ENCODE measurements around the gene PUSL1.

The PUSL1 gene

GRCh38 chr1:1340791-1341548 is 32.6 kb downstream of the PUSL1 start:
- TF ChIP-seq CTCF (IDR thresholded peaks at IDR 0.05; ENCODE audit: low read depth, low read length, missing control alignments): no peak
- DNase-seq (ENCODE audit: extremely low read depth, low read depth): no peak

GRCh38 chr1:1341549-1342021 is 33.2 kb downstream of the PUSL1 start:
- no peak overlapping the region for H3K4me3 ChIP-seq (replicated peaks; ENCODE audit: low read depth, low read length)
- TF ChIP-seq CTCF (IDR thresholded peaks at IDR 0.05; ENCODE audit: low read depth, low read length, missing control alignments): no peak
- DNase-seq (ENCODE audit: extremely low read depth, low read depth): no peak

More at GRCh38 chr1:1340791-1341548, 32.6 kb downstream of the PUSL1 start:
- H3K4me3 ChIP-seq (replicated peaks; ENCODE audit: low read depth, low read length): no peak overlapping the region

- DNase-seq (ENCODE audit: extremely low read depth, low read depth): no peak
- H3K4me3 ChIP-seq (replicated peaks; ENCODE audit: low read depth, low read length): no peak overlapping the region
- TF ChIP-seq CTCF (IDR thresholded peaks at IDR 0.05; ENCODE audit: low read depth, low read length, missing control alignments): no peak
Measured at GRCh38 chr1:1342061-1342562, 33.7 kb downstream of the PUSL1 start.

- DNase-seq (ENCODE audit: extremely low read depth, low read depth): no peak
Measured at GRCh38 chr1:1342584-1343115, 34.3 kb downstream of the PUSL1 start.

GRCh38 chr1:1343811-1344421 is 35.5 kb downstream of the PUSL1 start:
- DNase-seq (ENCODE audit: extremely low read depth, low read depth): no peak
- H3K4me3 ChIP-seq (replicated peaks; ENCODE audit: low read depth, low read length): no peak overlapping the region
- no peak for TF ChIP-seq CTCF (IDR thresholded peaks at IDR 0.05; ENCODE audit: low read depth, low read length, missing control alignments)

More at GRCh38 chr1:1342584-1343115, 34.3 kb downstream of the PUSL1 start:
- H3K4me3 ChIP-seq (replicated peaks; ENCODE audit: low read depth, low read length): no peak overlapping the region
- TF ChIP-seq CTCF (IDR thresholded peaks at IDR 0.05; ENCODE audit: low read depth, low read length, missing control alignments): no peak

GRCh38 chr1:1344655-1345361 is 36.4 kb downstream of the PUSL1 start:
- H3K4me3 ChIP-seq (replicated peaks; ENCODE audit: low read depth, low read length): peak overlapping the region; percentile 25
- TF ChIP-seq CTCF (IDR thresholded peaks at IDR 0.05; ENCODE audit: low read depth, low read length, missing control alignments): peak; percentile 63
- no peak for DNase-seq (ENCODE audit: extremely low read depth, low read depth)

All from HFF-Myc (cell line).